Coronary artery (tissue), 2 donors: ENCODE data around the gene FOXQ1.

Source experiments
- DNase-seq: peaks from one replicate; pipeline ENCODE4 v3.0.0-alpha.2; 2017; ENCODE audit warnings: low spot score
- H3K27ac ChIP-seq, 2 donors: fragments of 200-600 bp; sonication (generic); one replicate each; pipeline ENCODE4 v1.5.1; 2016 to 2019
- H3K4me3 ChIP-seq: fragments of 200-600 bp; sonication (generic); 2 replicates; pipeline ENCODE4 v1.5.1; 2016; ENCODE audit warnings: mild to moderate bottlenecking, moderate library complexity
- TF ChIP-seq, protein P1 (sequence below): fragments of 200-600 bp; sonication (generic); IDR thresholded peaks from one replicate; pipeline ENCODE4 v1.5.1; 2019; ENCODE audit warnings: antibody characterized with exemption

Gene FOXQ1

DNA sequence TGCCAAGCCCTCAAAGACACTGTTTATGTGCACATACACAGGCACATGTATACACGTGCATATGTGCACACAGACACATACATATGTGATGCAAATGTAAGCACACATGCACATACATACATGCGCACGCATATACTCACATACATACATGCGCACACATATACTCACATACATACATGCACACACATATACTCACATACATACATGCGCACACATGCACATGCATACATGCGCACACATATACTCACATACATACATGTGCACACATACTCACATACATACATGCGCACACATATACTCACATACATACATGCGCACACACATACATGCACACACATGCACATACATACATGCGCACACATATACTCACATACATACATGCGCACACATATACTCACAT lies 20.5 kb upstream of the FOXQ1 start:
- no peak overlapping the region for H3K4me3 ChIP-seq
- TF ChIP-seq, protein P1, sequence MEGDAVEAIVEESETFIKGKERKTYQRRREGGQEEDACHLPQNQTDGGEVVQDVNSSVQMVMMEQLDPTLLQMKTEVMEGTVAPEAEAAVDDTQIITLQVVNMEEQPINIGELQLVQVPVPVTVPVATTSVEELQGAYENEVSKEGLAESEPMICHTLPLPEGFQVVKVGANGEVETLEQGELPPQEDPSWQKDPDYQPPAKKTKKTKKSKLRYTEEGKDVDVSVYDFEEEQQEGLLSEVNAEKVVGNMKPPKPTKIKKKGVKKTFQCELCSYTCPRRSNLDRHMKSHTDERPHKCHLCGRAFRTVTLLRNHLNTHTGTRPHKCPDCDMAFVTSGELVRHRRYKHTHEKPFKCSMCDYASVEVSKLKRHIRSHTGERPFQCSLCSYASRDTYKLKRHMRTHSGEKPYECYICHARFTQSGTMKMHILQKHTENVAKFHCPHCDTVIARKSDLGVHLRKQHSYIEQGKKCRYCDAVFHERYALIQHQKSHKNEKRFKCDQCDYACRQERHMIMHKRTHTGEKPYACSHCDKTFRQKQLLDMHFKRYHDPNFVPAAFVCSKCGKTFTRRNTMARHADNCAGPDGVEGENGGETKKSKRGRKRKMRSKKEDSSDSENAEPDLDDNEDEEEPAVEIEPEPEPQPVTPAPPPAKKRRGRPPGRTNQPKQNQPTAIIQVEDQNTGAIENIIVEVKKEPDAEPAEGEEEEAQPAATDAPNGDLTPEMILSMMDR, result no peak
- no peak overlapping the region for H3K27ac ChIP-seq
- no peak for DNase-seq

DNA sequence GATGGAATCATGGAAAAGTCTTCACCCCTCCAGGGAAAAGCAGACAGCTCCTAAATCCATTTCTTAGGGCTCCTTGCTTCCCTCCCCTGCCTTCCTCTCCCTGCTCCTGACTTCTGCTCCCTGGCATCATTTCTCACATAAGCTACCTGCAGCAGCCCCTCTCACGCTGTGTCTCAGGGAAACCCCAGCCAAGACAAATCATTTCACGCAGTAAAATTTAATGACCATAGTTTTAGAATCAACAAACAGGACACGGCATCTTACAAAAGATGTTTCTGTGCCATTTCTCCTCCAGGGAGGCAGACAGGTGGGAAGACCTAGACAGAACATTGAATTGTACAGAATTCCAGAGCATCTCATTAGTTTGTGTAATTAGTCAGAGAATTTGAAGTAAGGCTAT lies 16.5 kb upstream of the FOXQ1 start:
- no peak for DNase-seq
- Histone ChIP-seq H3K27ac (no peak overlapping the region), H3K4me3 (no peak overlapping the region)
- TF ChIP-seq, protein P1, result no peak

DNA sequence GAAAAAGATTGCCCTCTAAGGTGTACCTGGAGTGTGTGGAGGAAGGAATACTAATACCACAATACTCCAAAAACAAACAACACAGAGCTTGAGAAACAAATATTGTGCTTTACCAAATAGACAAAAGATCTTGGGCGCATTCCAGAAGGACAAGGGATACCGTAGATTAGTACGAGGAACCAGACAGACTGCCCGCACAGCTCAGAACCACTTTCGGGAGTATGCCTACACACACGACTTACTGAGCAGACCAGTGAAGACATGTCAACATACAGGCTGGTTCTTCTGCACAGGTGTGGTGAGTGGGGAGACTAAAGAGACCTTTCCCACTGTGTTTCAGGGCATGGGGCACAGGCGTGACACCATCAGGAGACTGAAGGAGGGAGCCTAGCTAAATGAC lies 15.8 kb upstream of the FOXQ1 start:
- DNase-seq, result no peak
- TF ChIP-seq, protein P1, result no peak
- H3K4me3 ChIP-seq, result no peak overlapping the region
- no peak overlapping the region for H3K27ac ChIP-seq

DNA sequence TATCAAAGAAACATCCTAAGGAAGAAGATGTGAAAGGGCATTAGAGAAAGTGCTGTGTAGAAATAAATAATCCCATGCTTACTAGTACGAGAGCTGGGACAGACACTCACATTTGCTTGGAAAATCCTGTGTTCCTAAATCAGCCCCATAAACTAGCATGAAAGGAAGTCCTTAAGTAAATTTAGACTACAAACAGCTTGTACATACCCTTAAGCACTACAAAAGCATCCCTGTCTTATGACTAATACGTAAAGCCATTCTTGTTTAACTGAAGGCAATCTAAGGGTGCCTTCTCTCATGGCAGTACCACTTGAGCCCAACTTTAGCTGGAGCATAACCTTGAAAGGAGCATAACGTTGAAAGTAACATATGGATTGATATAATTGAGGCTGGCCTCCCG lies 15.4 kb upstream of the FOXQ1 start:
- Histone ChIP-seq H3K4me3 (no peak overlapping the region), H3K27ac (no peak overlapping the region)
- TF ChIP-seq, protein P1, result no peak
- no peak for DNase-seq

DNA sequence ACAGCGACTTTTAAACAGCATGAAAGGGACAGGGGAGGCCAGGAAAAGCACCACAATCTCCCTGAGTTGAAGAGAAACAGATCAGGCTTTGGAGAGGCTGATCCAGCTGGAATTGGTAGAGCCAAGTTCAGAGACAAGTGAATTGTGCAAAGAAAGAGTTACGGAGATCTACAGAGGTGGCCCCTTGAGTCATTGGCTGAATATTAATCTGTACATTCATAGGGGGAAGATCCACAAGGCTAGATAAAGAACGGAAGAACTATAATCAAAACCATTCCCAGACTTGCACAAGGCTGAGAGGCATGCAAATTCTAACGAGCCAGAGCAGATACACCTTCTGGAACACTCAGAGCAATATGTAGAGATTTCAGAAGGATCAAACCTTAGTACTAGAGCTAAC lies 14.2 kb upstream of the FOXQ1 start:
- no peak for DNase-seq
- Histone ChIP-seq H3K27ac (no peak overlapping the region), H3K4me3 (no peak overlapping the region)
- TF ChIP-seq, protein P1, result no peak

DNA sequence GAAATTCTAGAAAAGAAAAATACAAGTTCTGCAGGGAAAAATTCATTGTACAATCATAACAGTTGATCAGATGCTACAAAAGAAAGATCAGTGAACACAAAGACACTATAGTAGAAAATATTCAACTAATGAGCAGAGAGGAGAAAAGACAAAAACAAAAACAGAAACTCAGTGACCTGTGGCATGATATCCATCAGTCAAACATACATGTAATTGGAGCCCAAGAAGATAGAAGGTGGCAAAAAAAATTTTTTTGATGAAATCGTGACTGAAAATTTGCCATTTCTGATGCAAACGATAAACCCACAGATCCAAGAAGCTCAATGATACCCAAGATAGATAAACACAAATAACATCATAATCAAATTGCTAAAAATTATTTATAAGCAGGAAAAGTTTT lies 13.1 kb upstream of the FOXQ1 start:
- TF ChIP-seq, protein P1, result no peak
- Histone ChIP-seq H3K4me3 (no peak overlapping the region), H3K27ac (no peak overlapping the region)
- DNase-seq, result no peak

DNA sequence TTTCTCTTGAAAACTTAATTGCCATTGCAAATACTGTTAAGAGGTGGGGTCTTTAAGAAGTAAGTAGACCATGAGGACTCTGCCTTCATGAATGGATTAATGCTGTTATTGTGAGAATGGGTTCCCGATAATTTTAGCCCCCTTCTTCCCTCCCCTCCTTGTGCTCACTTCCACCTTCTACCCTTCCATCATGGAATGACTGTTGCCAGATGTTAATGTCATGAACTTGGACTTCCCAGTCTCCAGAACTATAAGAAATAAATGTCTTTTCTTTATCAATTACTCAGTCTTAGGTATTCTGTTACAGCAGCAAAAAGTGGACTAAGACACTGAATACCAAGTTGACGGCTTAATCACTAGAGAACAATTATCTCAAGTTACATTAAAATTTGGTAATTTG lies 5.8 kb upstream of the FOXQ1 start:
- no peak for DNase-seq

More for the DNA sequence above, 5.8 kb upstream of the FOXQ1 start:
- TF ChIP-seq, protein P1, result no peak
- Histone ChIP-seq H3K4me3 (no peak overlapping the region), H3K27ac (no peak overlapping the region)
